HFFc6 (cell line): ENCODE measurements around the gene GALNT2. TPM values are rescaled to one million over a fixed set of nuclear protein-coding genes. Genes with fewer than 3 reads are reported as not detected.

ENCODE experiments used
- DNase-seq: peaks from one replicate; pipeline ENCODE4 v3.0.0-alpha.2; 2018
- H3K27ac Mint-ChIP-seq: 2 replicates; pipeline ENCODE4 v1.8.0; 2020; ENCODE audit warnings: mild to moderate bottlenecking, mixed read lengths
- H3K27me3 Mint-ChIP-seq: 2 replicates; pipeline ENCODE4 v1.8.0; 2021; ENCODE audit warnings: mild to moderate bottlenecking, moderate library complexity, mixed read lengths; ENCODE audit not compliant: insufficient read depth
- H3K36me3 Mint-ChIP-seq: 2 replicates; pipeline ENCODE4 v1.8.0; 2021; ENCODE audit warnings: low read depth, mixed read lengths
- H3K4me1 Mint-ChIP-seq: 2 replicates; pipeline ENCODE4 v1.8.0; 2020; ENCODE audit warnings: low read depth, mixed read lengths
- H3K4me3 Mint-ChIP-seq: 2 replicates; pipeline ENCODE4 v1.8.0; 2020; ENCODE audit warnings: mild to moderate bottlenecking, moderate library complexity, mixed read lengths
- H3K9me3 Mint-ChIP-seq: 2 replicates; pipeline ENCODE4 v1.8.0; 2020; ENCODE audit warnings: mild to moderate bottlenecking, mixed read lengths
- CTCF ChIP-seq: fragments of 200-600 bp; sonication (generic); IDR thresholded peaks from 2 replicates; pipeline ENCODE4 v1.5.0; 2021; ENCODE audit warnings: antibody characterized with exemption, mild to moderate bottlenecking
- total RNA-seq, 6 experiments: library from RNA; stranded (reverse); fragmentation: NEBNext Ultra II Directional; extraction: Animal tissue kit (Norgen Biotek cat#: 25700); gene quantifications; 2 replicates in 1 of 6; 3 replicates in 5 of 6; pipeline ENCODE4 v1.2.3, GENCODE V29; 2021

Gene GALNT2
- total RNA-seq, 6 experiments from 2014 or later = 174 to 194 (median 181) TPM

DNA sequence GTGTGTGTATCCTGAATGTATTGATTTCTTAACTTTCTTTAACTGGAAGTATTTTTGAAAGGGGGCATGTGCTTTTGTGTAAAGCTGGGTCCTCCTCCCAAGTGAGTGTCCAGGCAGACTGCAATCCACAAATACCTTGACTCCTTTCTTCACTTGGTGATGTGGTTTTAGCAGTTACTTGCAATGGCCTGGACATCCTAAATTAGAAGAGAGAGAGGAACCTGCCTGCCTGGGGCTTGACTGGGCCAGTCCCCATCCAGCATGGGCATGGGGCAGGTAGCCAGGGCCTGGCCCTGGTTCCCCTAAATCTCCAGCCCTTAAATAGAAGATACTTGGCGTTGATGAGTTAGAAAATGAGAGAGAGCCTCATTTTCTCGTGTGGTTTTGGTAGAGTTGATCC lies 199.4 kb downstream of the GALNT2 start:
- Mint-ChIP-seq H3K36me3 (peaks cover 5% of the 10 kb centered on the region; the same call in 1 of the 2 replicates), H3K27me3 (peaks cover 4% of the 10 kb centered on the region; the same call in 1 of the 2 replicates), H3K4me3 (no peak overlapping the region), H3K27ac (no peak overlapping the region), H3K4me1 (no peaks in the 10 kb centered on the region), H3K9me3 (no peaks in the 10 kb centered on the region)
- DNase-seq = no peak
- TF ChIP-seq CTCF = no peak

GRCh38 chr1:230267338-230268065 lies 200.5 kb downstream of the GALNT2 start:
- Mint-ChIP-seq H3K27me3 (peaks cover 4% of the 10 kb centered on the region; the same call in 1 of the 2 replicates), H3K9me3 (no peaks in the 10 kb centered on the region), H3K27ac (no peak overlapping the region), H3K36me3 (peaks cover 5% of the 10 kb centered on the region; the same call in 1 of the 2 replicates), H3K4me1 (no peaks in the 10 kb centered on the region), H3K4me3 (no peak overlapping the region)
- no peak for DNase-seq
- no peak for TF ChIP-seq CTCF

- H3K36me3 Mint-ChIP-seq = peaks cover 5% of the 10 kb centered on the region; the same call in 1 of the 2 replicates
- H3K27me3 Mint-ChIP-seq = peaks cover 4% of the 10 kb centered on the region; the same call in 1 of the 2 replicates
- peak; percentile 64 for DNase-seq
- peak; percentile 77 for TF ChIP-seq CTCF
- H3K4me1 Mint-ChIP-seq = no peaks in the 10 kb centered on the region
- peak overlapping the region; percentile 36; the same call in 1 of the 2 replicates for H3K27ac Mint-ChIP-seq
- no peak overlapping the region for H3K4me3 Mint-ChIP-seq
- H3K9me3 Mint-ChIP-seq = no peaks in the 10 kb centered on the region
These were observed 201.5 kb downstream of the GALNT2 start for GRCh38 chr1:230268371-230269170.

- Mint-ChIP-seq H3K9me3 (no peaks in the 10 kb centered on the region), H3K36me3 (peaks cover 5% of the 10 kb centered on the region; the same call in 1 of the 2 replicates), H3K4me3 (no peak overlapping the region), H3K27me3 (peaks cover 4% of the 10 kb centered on the region; the same call in 1 of the 2 replicates), H3K27ac (no peak overlapping the region; the same call in 1 of the 2 replicates), H3K4me1 (no peaks in the 10 kb centered on the region)
- DNase-seq = no peak
- TF ChIP-seq CTCF = no peak
These were observed 203.1 kb downstream of the GALNT2 start for GRCh38 chr1:230270185-230270558.

DNA sequence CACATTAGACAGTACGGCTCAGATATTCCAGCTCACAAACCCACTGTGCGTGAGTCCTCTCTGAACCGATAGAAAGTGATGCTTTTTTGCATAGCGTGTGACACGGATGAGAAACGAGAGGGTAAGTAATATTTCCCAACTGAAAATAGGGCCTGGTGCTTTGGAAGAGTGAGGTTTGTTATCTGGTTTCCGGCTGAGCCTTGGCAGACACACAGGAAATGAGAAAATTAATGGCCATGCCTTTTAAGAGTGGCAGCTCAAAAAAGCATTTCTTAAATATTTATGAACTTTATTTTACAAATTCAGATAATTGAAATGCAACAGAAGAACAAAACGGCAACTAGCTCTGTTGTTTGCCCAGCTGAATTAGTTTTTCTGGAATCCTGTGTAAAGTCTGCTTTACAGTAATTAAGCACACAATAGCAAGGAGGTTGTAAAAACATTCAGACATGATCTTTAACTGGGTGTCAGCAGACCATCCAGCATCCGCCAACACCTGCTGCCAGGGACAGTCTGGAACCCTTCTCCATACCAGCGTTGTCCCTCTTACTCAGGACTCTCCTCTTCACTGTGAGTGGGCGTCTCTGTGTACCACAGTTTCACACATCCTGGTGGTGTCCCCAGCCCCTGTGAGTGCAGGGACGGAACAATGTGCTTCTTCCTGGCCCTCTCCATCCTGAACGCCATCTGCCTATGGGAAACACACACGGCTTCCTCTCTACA lies 203.7 kb downstream of the GALNT2 start:
- H3K4me1 Mint-ChIP-seq = no peaks in the 10 kb centered on the region
- no peak overlapping the region; the same call in none of the 2 replicates for H3K27ac Mint-ChIP-seq
- DNase-seq = no peak
- TF ChIP-seq CTCF = no peak
- peaks cover 5% of the 10 kb centered on the region; the same call in 1 of the 2 replicates for H3K36me3 Mint-ChIP-seq
- no peaks in the 10 kb centered on the region for H3K9me3 Mint-ChIP-seq
- H3K27me3 Mint-ChIP-seq = peaks cover 4% of the 10 kb centered on the region; the same call in 1 of the 2 replicates
- H3K4me3 Mint-ChIP-seq = no peak overlapping the region
